ENCODE results near the gene CHST11.

GRCh38 chr12:104624529-104624928 is 167.8 kb downstream of the CHST11 start:
- TF ChIP-seq, protein P1, sequence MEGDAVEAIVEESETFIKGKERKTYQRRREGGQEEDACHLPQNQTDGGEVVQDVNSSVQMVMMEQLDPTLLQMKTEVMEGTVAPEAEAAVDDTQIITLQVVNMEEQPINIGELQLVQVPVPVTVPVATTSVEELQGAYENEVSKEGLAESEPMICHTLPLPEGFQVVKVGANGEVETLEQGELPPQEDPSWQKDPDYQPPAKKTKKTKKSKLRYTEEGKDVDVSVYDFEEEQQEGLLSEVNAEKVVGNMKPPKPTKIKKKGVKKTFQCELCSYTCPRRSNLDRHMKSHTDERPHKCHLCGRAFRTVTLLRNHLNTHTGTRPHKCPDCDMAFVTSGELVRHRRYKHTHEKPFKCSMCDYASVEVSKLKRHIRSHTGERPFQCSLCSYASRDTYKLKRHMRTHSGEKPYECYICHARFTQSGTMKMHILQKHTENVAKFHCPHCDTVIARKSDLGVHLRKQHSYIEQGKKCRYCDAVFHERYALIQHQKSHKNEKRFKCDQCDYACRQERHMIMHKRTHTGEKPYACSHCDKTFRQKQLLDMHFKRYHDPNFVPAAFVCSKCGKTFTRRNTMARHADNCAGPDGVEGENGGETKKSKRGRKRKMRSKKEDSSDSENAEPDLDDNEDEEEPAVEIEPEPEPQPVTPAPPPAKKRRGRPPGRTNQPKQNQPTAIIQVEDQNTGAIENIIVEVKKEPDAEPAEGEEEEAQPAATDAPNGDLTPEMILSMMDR (IDR thresholded peaks at IDR 0.05; ENCODE audit: insufficient read depth, low read length, poor library complexity, severe bottlenecking) = no peak
- no peak for TF ChIP-seq EZH2phosphoT487 (conservative IDR thresholded peaks at IDR 0.05; ENCODE audit: low read length)
